K562 (cell line): ENCODE data around the gene RBFOX2. TPM values are rescaled to one million over a fixed set of nuclear protein-coding genes. Genes with fewer than 3 reads are reported as not detected.

Source experiments
- GTF2B ChIP-seq: IDR thresholded peaks from 2 replicates; pipeline ENCODE4 v1.6.1; 2011; ENCODE audit not compliant: insufficient read length; ENCODE audit errors: extremely low read depth
- HDGF ChIP-seq: fragments of 450-650 bp; IDR thresholded peaks from 2 replicates; pipeline ENCODE4 v1.6.1; 2016
- HMBOX1 ChIP-seq: sonication (generic); IDR thresholded peaks from 2 replicates; pipeline ENCODE4 v1.6.1; 2016
- HOMEZ ChIP-seq: fragments of 250-450 bp; sonication (Bioruptor Pico); IDR thresholded peaks from 2 replicates; pipeline ENCODE4 v1.4.0; 2020; ENCODE audit warnings: mild to moderate bottlenecking, moderate library complexity
- KDM2B ChIP-seq: fragments of 250-450 bp; sonication (Bioruptor Pico); IDR thresholded peaks from 2 replicates; pipeline ENCODE4 v1.8.0; 2021; ENCODE audit warnings: mild to moderate bottlenecking, moderate library complexity
- NFIX ChIP-seq: fragments of 250-450 bp; sonication (Bioruptor Pico); IDR thresholded peaks from 2 replicates; pipeline ENCODE4 v1.4.0; 2020; ENCODE audit warnings: low read depth, mild to moderate bottlenecking, moderate library complexity
- PHF8 ChIP-seq: fragments of 200-600 bp; sonication (generic); IDR thresholded peaks from 2 replicates; pipeline ENCODE4 v1.6.1; 2012; ENCODE audit warnings: mixed run types, mild to moderate bottlenecking, inconsistent platforms, low read length, moderate library complexity, borderline replicate concordance
- SOX6 ChIP-seq: fragments of 450-650 bp; IDR thresholded peaks from 2 replicates; pipeline ENCODE4 v1.6.1; 2014; ENCODE audit warnings: mild to moderate bottlenecking
- SPI1 ChIP-seq: IDR thresholded peaks from 2 replicates; pipeline ENCODE4 v1.6.1; 2011; ENCODE audit warnings: low read depth, low read length, control low read depth, borderline replicate concordance
- TAF9B ChIP-seq: fragments of 450-650 bp; IDR thresholded peaks from 2 replicates; pipeline ENCODE4 v1.6.1; 2018; ENCODE audit warnings: mild to moderate bottlenecking; ENCODE audit not compliant: partially characterized antibody
- TBP ChIP-seq: optimal IDR thresholded peaks from 2 replicates; pipeline ENCODE3; 2011; ENCODE audit warnings: low read depth, low read length, improper control_type of control experiment
- TRIM24 ChIP-seq, 2 experiments: fragments of 450-650 bp; IDR thresholded peaks; 2 replicates each; pipeline ENCODE4 v1.6.1; 2016
- ZBTB33 ChIP-seq: sonication (generic); formaldehyde crosslinking; IDR thresholded peaks from 2 replicates; pipeline ENCODE4 v1.8.1; 2023; ENCODE audit warnings: mild to moderate bottlenecking, missing genetic modification reagents
- ZFX ChIP-seq: sonication (generic); formaldehyde crosslinking; IDR thresholded peaks from 2 replicates; pipeline ENCODE4 v1.8.0; 2022; ENCODE audit warnings: mild to moderate bottlenecking, missing genetic modification reagents, moderate library complexity
- ZKSCAN8 ChIP-seq: fragments of 200-800 bp; sonication (Bioruptor generic); IDR thresholded peaks from 2 replicates; pipeline ENCODE4 v1.6.1; 2016; ENCODE audit warnings: missing genetic modification characterization, missing compliant biosample characterization
- ZNF124 ChIP-seq: sonication (generic); formaldehyde crosslinking; IDR thresholded peaks from 2 replicates; pipeline ENCODE4 v1.8.1; 2022; ENCODE audit warnings: missing genetic modification reagents
- ZNF134 ChIP-seq: fragments of 250-450 bp; sonication (Bioruptor Pico); conservative IDR thresholded peaks from 2 replicates; pipeline ENCODE4 v1.4.0; 2020
- ZNF217 ChIP-seq: sonication (generic); formaldehyde crosslinking; IDR thresholded peaks from 2 replicates; pipeline ENCODE4 v1.8.0; 2022; ENCODE audit warnings: mild to moderate bottlenecking, missing genetic modification reagents
- ZNF395 ChIP-seq: fragments of 200-800 bp; sonication (Bioruptor generic); IDR thresholded peaks from 2 replicates; pipeline ENCODE4 v1.6.1; 2017; ENCODE audit warnings: missing genetic modification characterization, missing compliant biosample characterization
- polyA plus RNA-seq, 8 experiments: library from polyadenylated mRNA; depleted of rRNA in 4 of 8; stranded (reverse) in 5 of 8; unstranded in 3 of 8; fragments of >200 nt; fragmentation: Nextera tagmentation in 2 of 8; fragmentation: Illumina TruSeq in 1 of 8; extraction: Ambion mirVana in 2 of 8; extraction: Trizol in 1 of 8; gene quantifications; 2 replicates each; pipeline versions ENCODE4 v1.2.1 to v1.2.3, GENCODE V29; 2011 to 2014; ENCODE audit warnings: inconsistent platforms in 1 of 8, missing spikeins in 1 of 8
- total RNA-seq, 7 experiments: library from RNA; depleted of rRNA in 6 of 7; stranded (reverse); fragments of >200 nt in 6 of 7; fragmentation: Illumina TruSeq in 2 of 7; extraction: Trizol in 2 of 7; gene quantifications; 2 replicates each; pipeline versions ENCODE4 v1.2.1 to v1.2.3, GENCODE V29; 2011 to 2021; ENCODE audit warnings: low replicate concordance in 1 of 7

The RBFOX2 gene
- total and polyA plus RNA-seq, 9 of the 15 experiments (the other 6 are each of a cell fraction or from before 2014, with no cell fraction given), result 5.8 to 24.8 (median 14.2) TPM

GRCh38 chr22:36028646-36029405 lies at the start of gene RBFOX2 (continued):
- TF ChIP-seq ZNF395 (CRISPR knock-in tag) (no peak), HDGF (no peak), KDM2B (no peak), ZBTB33 (CRISPR knock-in tag) (no peak), ZNF134 (CRISPR knock-in tag) (no peak), ZFX (CRISPR knock-in tag) (peak; percentile 23; the same call in 1 of the 2 replicates), TAF9B (no peak), ZKSCAN8 (CRISPR knock-in tag) (no peak), SOX6 (no peak), PHF8 (peak; percentile 50; the same call in 1 of the 2 replicates), ZNF124 (CRISPR knock-in tag) (no peak), HOMEZ (CRISPR knock-in tag) (no peak), HMBOX1 (peak; percentile 92), NFIX (CRISPR knock-in tag) (no peak), SPI1 (no peak), ZNF217 (no peak), TBP (no peak), GTF2B (no peak), TRIM24 (IDR thresholded peaks at IDR 0.05) (no peak)
